ENCODE results near the gene PSMD11.
"Not testable (repeated sequence)": the region's sequence is repeated elsewhere in the genome, so short reads cannot be mapped to it uniquely, and the experiment has no call there.

The PSMD11 gene

DNA sequence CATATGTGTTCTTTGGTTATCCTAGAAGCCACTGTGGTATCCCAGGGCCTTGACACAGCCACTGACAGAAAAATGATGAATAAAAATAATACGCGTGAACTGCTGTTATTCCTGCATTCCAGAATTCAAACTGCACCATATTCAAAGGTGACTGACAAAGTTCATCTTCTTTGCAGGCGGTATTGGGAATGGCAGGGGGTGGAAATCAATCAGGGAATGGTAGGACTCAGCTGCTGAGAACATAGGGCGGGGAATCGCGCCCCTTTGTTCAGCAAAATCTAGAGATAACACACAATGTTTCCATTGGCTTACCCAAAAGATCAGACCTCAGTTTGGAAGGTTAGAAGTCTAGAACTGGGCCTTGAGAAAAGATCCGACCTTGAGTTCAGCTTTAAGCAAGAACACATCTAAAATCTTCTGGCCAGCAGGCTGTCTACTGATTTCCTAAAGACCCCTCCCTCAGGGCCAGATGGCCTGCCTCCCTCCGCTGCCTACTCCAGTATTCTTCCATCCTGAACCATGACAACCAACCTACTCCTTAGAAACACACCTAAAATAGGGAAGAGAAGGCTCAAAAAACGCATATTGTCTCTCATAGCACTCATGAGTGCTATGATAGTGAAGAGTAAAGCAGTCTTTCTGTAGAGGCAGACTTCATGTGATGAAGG lies 76.6 kb downstream of the PSMD11 start:
- peak overlapping the region; percentile 56 for H3K4me3 Mint-ChIP-seq
- peak overlapping the region; percentile 76 for H3K27ac Mint-ChIP-seq
- no peaks in the 10 kb centered on the region for H3K36me3 Mint-ChIP-seq
- peaks cover 89% of the 10 kb centered on the region for H3K4me1 Mint-ChIP-seq
- H3K9me3 Mint-ChIP-seq, result no peaks in the 10 kb centered on the region
- H3K27me3 Mint-ChIP-seq, result no peaks in the 10 kb centered on the region
- ATAC-seq, result no peak

GRCh38 chr17:32523017-32523680 lies 78.8 kb downstream of the PSMD11 start:
- H3K4me3 Mint-ChIP-seq, result peak overlapping the region; percentile 44
- H3K4me1 Mint-ChIP-seq, result peaks cover 76% of the 10 kb centered on the region
- peak; percentile 85 for ATAC-seq
- peaks cover 3% of the 10 kb centered on the region for H3K36me3 Mint-ChIP-seq
- peak overlapping the region; percentile 83 for H3K27ac Mint-ChIP-seq
- H3K27me3 Mint-ChIP-seq, result no peaks in the 10 kb centered on the region
- no peaks in the 10 kb centered on the region for H3K9me3 Mint-ChIP-seq

DNA sequence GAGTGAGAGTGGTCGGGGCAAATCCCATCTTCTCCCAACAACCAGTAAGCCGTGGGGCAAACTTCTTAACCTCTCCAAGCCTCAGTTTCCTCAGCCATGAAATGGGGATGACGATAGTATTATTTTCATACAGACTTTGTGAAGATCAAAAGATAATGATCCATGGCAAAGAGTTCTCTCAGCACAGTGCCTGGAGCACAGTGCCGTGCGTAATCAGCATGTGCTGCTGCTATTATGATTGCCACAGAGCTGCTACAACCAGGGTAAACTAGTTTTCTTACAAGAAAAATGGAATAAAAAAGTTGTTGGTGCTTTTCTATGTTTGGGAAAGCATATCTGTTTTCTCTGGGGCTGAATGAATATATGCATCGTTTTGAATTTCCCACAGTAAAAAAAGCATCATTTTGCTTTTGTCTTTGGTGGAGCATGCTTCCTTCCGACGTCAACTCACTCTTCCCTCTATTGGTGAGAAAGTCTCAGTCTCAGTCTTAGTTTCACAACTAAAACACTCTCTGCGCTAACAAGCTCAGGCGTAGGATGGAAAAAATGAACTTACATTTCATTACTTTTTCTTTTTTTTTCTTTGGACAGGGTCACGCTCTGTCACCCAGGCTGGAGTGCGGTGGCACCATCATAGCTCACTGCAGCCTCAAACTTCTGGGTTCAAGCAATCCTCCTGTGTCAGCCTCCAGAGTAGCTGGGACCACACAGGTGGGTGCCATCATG lies 79.7 kb downstream of the PSMD11 start:
- Mint-ChIP-seq H3K36me3 (peaks cover 4% of the 10 kb centered on the region), H3K9me3 (no peaks in the 10 kb centered on the region), H3K4me3 (peak overlapping the region; percentile 44), H3K27ac (peak overlapping the region; percentile 83), H3K27me3 (no peaks in the 10 kb centered on the region), H3K4me1 (peaks cover 76% of the 10 kb centered on the region)
- peak; percentile 81 for ATAC-seq

DNA sequence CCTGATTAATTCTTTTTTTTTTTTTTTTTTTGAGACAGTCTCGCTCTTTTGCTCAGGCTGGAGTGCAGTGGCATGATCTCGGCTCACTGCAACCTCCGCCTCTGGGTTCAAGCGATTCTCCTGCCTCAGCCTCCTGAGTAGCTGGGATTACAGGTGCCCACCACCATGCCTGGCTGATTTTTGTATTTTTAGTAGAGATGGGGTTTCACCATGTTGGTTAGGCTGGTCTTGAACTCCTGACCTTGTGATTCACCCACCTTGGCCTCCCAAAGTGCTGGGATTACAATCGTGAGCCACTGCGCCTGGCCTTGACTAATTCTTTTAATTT lies 80.2 kb downstream of the PSMD11 start:
- H3K27me3 Mint-ChIP-seq, ATAC-seq, H3K4me3 Mint-ChIP-seq, H3K36me3 Mint-ChIP-seq, H3K9me3 Mint-ChIP-seq: not testable (repeated sequence)
- peaks cover 75% of the 10 kb centered on the region for H3K4me1 Mint-ChIP-seq
- H3K27ac Mint-ChIP-seq, result peak overlapping the region; percentile 83

- H3K9me3 Mint-ChIP-seq, result no peaks in the 10 kb centered on the region
- H3K27ac Mint-ChIP-seq, result peak overlapping the region; percentile 20
- no peaks in the 10 kb centered on the region for H3K27me3 Mint-ChIP-seq
- no peak overlapping the region for H3K4me3 Mint-ChIP-seq
- peaks cover 69% of the 10 kb centered on the region for H3K4me1 Mint-ChIP-seq
- ATAC-seq, result no peak
- peaks cover 4% of the 10 kb centered on the region for H3K36me3 Mint-ChIP-seq
Observed at GRCh38 chr17:32525122-32525521, 80.8 kb downstream of the PSMD11 start.

GRCh38 chr17:32527146-32527545 lies 82.8 kb downstream of the PSMD11 start:
- Mint-ChIP-seq H3K9me3 (no peaks in the 10 kb centered on the region), H3K27ac (no peak overlapping the region), H3K36me3 (peaks cover 4% of the 10 kb centered on the region), H3K4me1 (peaks cover 55% of the 10 kb centered on the region), H3K27me3 (no peaks in the 10 kb centered on the region), H3K4me3 (no peak overlapping the region)
- no peak for ATAC-seq

DNA sequence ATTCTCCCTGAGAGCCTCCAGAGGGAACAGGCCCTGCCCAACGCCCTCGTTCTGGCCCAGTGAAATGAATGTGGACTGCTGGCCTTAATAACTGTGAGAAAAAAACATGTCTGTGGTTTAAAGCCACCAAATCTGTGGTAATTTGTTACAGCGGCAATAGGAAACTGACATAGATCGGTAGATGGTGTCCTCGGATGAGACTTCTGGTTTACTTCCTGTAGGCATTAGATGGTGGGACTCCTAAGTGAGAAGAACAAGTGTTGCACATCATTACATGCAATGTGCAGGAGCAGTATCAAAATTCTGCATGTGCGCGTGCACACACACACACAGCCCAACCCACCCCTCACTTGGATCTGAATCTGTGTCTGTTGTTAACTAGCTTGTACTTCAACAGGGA lies 84.5 kb downstream of the PSMD11 start:
- peaks cover 15% of the 10 kb centered on the region for H3K36me3 Mint-ChIP-seq
- H3K4me3 Mint-ChIP-seq, result no peak overlapping the region
- H3K4me1 Mint-ChIP-seq, result peaks cover 38% of the 10 kb centered on the region
- ATAC-seq, result no peak
- peak overlapping the region; percentile 29 for H3K27ac Mint-ChIP-seq
- H3K27me3 Mint-ChIP-seq, result no peaks in the 10 kb centered on the region
- no peaks in the 10 kb centered on the region for H3K9me3 Mint-ChIP-seq

DNA sequence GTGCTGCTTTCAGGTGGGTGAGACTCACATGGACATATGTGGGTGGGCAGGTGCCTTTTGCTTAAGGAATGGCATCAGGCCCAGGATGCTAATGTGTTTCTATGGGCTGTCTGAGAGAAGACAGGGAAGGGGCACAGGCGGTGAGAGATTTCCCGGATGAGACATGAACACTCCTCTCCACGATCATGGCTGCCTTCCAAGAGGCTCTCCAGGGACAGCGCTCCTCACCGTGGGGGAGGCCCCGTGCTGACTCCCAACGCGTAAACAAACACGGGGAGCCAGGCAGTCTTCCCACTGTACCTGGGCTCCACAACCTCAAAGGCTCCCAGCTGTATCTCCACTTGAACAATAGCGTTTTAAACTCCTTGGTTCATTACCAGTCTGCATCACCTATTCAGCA lies 85.3 kb downstream of the PSMD11 start:
- peaks cover 33% of the 10 kb centered on the region for H3K4me1 Mint-ChIP-seq
- peaks cover 15% of the 10 kb centered on the region for H3K36me3 Mint-ChIP-seq
- no peaks in the 10 kb centered on the region for H3K27me3 Mint-ChIP-seq
- no peak for ATAC-seq
- no peaks in the 10 kb centered on the region for H3K9me3 Mint-ChIP-seq
- H3K4me3 Mint-ChIP-seq, result no peak overlapping the region
- H3K27ac Mint-ChIP-seq, result no peak overlapping the region
